WERI-Rb-1 (cell line): ENCODE data around the gene KBTBD13.
"Not testable (repeated sequence)": the region's sequence is repeated elsewhere in the genome, so short reads cannot be mapped to it uniquely, and the experiment has no call there.

ENCODE experiments used
- DNase-seq: peaks from one replicate; pipeline ENCODE4 v3.0.0-alpha.2; 2020
- H3K27ac ChIP-seq: fragments of 250-450 bp; sonication (Bioruptor Pico); 2 replicates; pipeline ENCODE4 v1.5.1; 2020; ENCODE audit warnings: mild to moderate bottlenecking, moderate library complexity
- H3K27me3 ChIP-seq: fragments of 250-450 bp; sonication (Bioruptor Pico); 2 replicates; pipeline ENCODE4 v1.5.1; 2021; ENCODE audit warnings: mild to moderate bottlenecking, low read depth, moderate library complexity; ENCODE audit not compliant: insufficient read depth, severe bottlenecking
- H3K36me3 ChIP-seq: fragments of 250-450 bp; sonication (Bioruptor Pico); 2 replicates; pipeline ENCODE4 v1.5.1; 2020; ENCODE audit warnings: mild to moderate bottlenecking, moderate library complexity
- H3K4me3 ChIP-seq: 2 replicates; pipeline ENCODE4 v1.5.1; 2011; ENCODE audit warnings: low read depth, mild to moderate bottlenecking, control low read depth, low read length
- H3K9me3 ChIP-seq: fragments of 250-450 bp; sonication (Bioruptor Pico); 2 replicates; pipeline ENCODE4 v1.5.1; 2021; ENCODE audit warnings: mild to moderate bottlenecking, moderate library complexity; ENCODE audit not compliant: severe bottlenecking
- CTCF ChIP-seq: IDR thresholded peaks from 2 replicates; pipeline ENCODE4 v1.5.1; 2011; ENCODE audit warnings: low read depth, mild to moderate bottlenecking, control low read depth, inconsistent platforms, low read length

Gene KBTBD13

GRCh38 chr15:65038428-65038827 is 38.1 kb upstream of the KBTBD13 start:
- no peaks in the 10 kb centered on the region for H3K27me3 ChIP-seq
- no peak overlapping the region for H3K27ac ChIP-seq
- no peak overlapping the region for H3K4me3 ChIP-seq
- H3K9me3 ChIP-seq, result peaks cover 2% of the 10 kb centered on the region
- no peak for DNase-seq
- H3K36me3 ChIP-seq, result no peaks in the 10 kb centered on the region
- no peak for TF ChIP-seq CTCF

GRCh38 chr15:65038836-65039235 is 37.7 kb upstream of the KBTBD13 start:
- TF ChIP-seq CTCF, result no peak
- H3K27me3 ChIP-seq, result no peaks in the 10 kb centered on the region
- no peak overlapping the region for H3K27ac ChIP-seq

GRCh38 chr15:65040461-65040860 is 36.1 kb upstream of the KBTBD13 start:
- Histone ChIP-seq H3K4me3 (no peak overlapping the region), H3K9me3 (peaks cover 2% of the 10 kb centered on the region), H3K27ac (no peak overlapping the region), H3K27me3 (no peaks in the 10 kb centered on the region), H3K36me3 (no peaks in the 10 kb centered on the region)
- no peak for TF ChIP-seq CTCF
- no peak for DNase-seq

More at GRCh38 chr15:65038836-65039235, 37.7 kb upstream of the KBTBD13 start:
- DNase-seq, result no peak
- Histone ChIP-seq H3K4me3 (no peak overlapping the region), H3K9me3 (peaks cover 2% of the 10 kb centered on the region), H3K36me3 (no peaks in the 10 kb centered on the region)

GRCh38 chr15:65041787-65042186 is 34.8 kb upstream of the KBTBD13 start:
- Histone ChIP-seq H3K4me3 (no peak overlapping the region), H3K27ac (no peak overlapping the region), H3K27me3 (no peaks in the 10 kb centered on the region), H3K36me3 (no peaks in the 10 kb centered on the region), H3K9me3 (peaks cover 2% of the 10 kb centered on the region)
- DNase-seq, result no peak
- no peak for TF ChIP-seq CTCF

- no peak overlapping the region for H3K27ac ChIP-seq
- H3K27me3 ChIP-seq, result no peaks in the 10 kb centered on the region
- DNase-seq, result no peak
- peaks cover 2% of the 10 kb centered on the region for H3K9me3 ChIP-seq
- H3K36me3 ChIP-seq, result no peaks in the 10 kb centered on the region
- no peak for TF ChIP-seq CTCF
- H3K4me3 ChIP-seq, result no peak overlapping the region
These were observed 33.7 kb upstream of the KBTBD13 start for GRCh38 chr15:65042776-65043327.

GRCh38 chr15:65044218-65044617 is 32.3 kb upstream of the KBTBD13 start:
- H3K27me3 ChIP-seq, H3K27ac ChIP-seq, H3K36me3 ChIP-seq, DNase-seq, H3K4me3 ChIP-seq, H3K9me3 ChIP-seq: not testable (repeated sequence)
